NCI-H2107 (cell line): Measurements from ENCODE around the gene U2AF1.
"Not testable (repeated sequence)": the region's sequence is repeated elsewhere in the genome, so short reads cannot be mapped to it uniquely, and the experiment has no call there.

Experiments used
- DNase-seq: peaks from one replicate; lab custom pipeline; 2025; lab: John Stamatoyannopoulos, UW

Gene U2AF1

DNA sequence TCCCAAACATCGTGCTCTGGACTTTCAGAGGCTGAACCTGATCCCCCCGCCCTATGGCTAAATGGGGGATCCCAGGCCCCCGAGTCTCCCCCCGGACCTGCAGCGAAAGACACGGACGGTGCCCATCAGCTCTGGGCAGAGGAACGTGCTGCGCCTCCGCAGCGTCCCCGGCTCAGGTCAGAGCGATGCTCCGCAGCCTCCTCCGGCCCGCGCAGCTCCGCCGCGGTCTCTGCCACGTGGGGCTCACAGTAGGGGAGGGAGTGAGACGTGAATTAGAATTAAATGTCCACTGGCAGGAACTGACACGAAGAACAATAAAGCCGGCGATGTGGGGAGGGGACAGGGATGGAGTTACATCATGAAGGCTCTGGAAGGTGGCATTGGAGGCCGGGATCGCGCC lies 30.7 kb downstream of the U2AF1 start:
- not testable (repeated sequence) for DNase-seq

DNA sequence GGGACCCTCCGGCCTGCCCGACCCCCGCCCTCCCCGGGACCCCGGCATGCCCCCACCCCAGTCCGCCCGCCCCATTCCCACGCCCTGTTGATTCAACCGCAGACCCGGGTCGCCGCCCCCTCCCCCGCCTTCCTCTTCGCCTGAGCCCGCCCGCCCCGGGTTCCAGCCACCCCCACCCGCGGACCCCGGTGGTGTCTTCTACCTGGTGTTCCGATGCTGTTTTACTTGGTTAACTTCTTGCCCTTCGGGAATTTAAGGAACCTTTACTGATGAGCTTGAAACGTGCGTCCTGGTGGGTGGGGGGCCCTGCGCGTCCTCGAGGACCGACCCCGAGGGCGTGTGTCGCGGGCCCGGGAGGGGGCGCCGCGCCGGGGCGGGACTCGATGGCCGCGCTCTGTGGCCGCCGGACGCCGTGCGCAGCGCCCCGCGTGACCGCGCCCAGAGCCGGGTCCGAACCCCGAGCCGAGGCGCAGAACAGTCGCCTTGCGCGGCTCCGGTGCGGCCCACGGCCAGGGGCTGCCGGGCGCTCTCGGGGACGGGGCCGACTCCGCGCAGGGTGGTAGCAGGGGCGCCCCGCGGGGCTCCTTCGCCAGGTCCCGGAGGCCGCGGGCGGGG lies 31.2 kb downstream of the U2AF1 start:
- DNase-seq, result not testable (repeated sequence)

DNA sequence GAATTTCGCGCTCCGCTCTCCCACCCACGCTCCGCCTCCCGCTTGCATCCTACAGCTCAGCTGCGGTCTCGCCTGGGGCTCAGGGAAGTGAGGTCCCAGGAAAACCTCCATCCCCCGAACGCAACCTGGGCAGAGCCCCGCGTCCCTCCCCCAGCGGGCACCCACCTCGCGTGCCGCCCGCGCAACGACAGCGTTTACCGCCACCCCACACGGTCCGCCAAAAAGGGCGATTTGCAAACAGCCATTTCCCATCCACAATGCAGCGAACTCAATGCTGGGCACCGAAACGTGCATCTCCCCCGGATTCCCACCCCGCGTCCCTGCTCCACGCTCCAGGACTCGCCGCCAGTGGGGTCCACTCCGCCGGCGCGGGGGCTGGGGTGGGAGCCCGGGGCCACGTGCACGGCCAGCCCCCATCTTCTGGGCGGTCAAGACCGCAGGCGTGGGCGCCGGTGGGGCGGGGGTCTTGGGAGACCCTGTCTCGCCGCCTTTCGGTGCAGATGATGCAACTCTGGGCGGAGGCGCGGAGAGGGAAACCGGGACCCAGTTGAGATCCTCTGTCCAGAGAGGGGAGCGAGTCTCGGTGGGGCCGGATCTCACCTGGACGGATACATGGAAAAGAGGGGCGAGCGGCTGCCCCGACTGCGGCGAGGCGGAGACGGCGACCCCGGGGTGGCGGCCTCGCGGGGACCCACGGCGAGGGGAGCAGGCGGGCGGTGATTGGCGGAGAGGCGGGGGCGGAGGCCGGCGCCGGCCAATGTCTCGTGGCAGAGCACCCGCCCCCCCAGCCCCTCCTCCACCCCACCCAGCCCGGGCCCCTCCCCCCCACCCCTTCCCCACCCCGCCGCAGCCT lies 32.0 kb downstream of the U2AF1 start, which contains the start of gene CBS:
TSS of gene CBS (minus strand) at position 666 of the 853 bp plus-strand sequence. CDS start 3,642 bp downstream, outside the sequence.
- DNase-seq, result not testable (repeated sequence)

DNA sequence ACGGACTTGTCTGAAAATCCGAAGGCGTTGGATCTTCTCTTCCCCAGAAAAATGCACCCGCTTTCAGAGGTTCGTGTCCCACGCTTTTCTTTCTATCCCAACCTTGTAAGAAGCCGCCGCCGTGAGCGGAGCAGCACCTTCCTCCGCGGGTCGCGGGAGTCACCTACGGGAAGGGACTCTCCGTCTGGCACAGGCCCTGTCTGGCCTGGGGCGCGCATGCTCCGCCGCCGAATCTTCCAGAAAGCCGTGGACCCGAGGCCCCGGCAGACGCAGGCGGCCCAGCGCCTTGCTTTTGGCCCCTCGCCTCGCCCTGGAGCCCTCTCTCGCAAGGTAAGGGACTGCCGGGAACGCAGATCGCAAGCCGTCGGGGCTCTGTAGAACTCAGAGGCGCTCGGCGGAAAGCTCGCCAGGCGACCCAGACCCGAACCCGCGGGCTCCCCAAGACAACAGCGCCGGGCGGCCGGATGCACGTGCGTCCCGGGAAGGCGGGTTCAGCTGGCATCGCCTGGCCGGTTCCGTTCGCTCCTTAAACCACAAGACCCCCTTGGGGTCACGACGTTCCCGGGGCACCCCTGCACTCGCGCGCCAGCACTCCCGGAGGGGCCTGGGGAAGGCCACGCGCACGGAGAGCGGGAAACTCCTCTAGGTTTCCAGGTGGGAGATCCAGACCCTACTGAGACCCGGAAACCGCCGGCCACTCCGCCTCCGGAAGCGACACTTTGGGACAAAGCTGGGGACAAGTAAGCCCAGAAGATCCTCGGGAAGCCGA lies 32.8 kb downstream of the U2AF1 start:
- not testable (repeated sequence) for DNase-seq

DNA sequence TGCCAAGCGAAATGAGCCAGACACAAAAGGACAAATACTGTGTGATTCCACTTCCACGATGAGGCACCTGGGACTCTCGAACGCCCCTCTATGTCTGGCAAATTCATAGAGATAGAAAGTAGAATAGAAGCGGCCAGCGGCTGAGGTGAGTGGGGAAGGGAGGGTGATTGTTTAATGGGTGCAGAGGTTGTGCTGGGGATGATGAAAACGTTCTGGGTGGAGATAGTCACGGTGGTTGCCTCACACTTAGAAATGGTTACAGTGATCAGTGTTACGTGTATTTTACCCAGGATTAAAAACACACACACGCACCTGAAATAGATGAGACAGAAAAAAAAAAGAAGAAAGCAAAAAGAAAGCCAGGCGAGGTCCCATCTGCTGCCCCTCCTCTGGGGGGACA lies 34.6 kb downstream of the U2AF1 start:
- not testable (repeated sequence) for DNase-seq

DNA sequence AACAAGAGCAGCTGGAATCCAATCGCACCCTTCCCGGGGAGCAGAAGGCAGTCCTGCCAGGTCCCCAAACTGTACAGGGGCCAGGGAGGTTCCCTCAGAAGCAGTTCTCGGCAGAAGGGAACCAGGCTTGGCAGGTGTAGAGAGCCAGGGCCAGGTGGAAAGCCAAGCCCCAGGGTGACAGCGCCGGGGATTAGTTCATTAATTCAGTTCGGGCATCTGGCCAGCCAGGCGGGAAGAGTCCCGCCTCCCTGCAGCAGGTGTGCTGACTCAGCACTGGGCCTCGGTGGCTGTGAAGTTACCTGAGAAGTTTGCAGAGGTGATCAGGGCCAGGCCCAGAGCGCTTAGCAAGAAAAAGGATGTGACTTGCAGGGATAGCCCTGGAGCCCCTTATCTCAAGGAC lies 37.7 kb downstream of the U2AF1 start:
- not testable (repeated sequence) for DNase-seq

DNA sequence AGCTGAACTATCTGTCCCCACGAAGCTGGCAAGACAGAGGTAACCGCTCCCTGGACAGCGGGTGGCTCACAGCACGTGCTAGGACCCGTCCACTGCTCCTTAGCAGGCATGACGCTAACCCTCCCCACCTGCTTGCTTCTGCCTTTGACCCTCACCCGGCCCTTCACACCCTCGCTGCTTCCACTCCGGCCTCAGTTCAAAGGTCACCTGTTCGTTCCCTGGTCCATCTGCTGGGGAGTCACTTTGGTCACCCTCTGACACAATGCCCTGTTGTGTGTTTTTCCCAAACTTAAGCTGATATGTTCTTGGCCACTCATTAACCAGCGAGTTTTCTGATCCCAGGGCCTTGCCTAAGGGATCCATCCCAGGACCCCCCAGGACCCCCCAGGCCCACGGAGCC lies 39.3 kb downstream of the U2AF1 start:
- DNase-seq, result not testable (repeated sequence)

DNA sequence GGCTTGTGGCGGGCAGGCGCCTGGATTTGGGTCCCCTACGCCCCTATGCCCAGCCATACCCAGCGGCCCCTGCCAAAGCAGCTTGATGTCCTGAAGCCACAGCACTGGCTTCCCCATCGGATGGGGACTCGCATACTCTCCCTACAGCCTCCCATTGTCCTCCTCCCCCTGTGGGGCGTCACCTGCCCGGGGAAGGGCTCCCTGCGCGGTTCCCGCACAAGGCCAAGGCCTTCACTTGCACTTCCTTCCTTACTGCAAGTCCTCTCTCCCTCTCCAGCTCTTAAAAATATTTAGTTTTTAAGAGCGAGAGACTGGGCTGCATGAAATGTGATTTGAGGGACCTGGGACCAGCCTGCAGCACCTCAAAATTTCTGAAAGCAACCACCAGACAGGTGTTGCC lies 40.7 kb downstream of the U2AF1 start:
- not testable (repeated sequence) for DNase-seq

DNA sequence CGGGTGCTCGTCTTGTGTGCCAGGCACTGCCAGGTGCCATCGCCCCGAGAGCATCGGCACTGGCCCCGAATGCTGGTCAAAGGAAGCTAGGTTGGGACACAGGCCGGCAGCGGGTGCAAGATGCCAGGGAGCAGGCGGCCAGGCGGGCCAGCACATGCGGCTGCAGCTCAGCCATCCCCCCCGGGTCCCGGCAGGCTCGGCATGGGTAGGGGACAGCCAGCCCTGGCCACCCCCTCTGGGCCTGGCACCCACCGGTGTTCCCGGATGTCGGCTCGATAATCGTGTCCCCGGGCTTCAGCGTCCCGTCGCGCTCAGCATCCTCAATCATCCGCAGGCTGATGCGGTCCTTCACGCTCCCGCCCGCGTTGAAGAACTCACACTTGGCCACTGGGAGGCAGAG lies 41.4 kb downstream of the U2AF1 start:
- DNase-seq, result not testable (repeated sequence)

DNA sequence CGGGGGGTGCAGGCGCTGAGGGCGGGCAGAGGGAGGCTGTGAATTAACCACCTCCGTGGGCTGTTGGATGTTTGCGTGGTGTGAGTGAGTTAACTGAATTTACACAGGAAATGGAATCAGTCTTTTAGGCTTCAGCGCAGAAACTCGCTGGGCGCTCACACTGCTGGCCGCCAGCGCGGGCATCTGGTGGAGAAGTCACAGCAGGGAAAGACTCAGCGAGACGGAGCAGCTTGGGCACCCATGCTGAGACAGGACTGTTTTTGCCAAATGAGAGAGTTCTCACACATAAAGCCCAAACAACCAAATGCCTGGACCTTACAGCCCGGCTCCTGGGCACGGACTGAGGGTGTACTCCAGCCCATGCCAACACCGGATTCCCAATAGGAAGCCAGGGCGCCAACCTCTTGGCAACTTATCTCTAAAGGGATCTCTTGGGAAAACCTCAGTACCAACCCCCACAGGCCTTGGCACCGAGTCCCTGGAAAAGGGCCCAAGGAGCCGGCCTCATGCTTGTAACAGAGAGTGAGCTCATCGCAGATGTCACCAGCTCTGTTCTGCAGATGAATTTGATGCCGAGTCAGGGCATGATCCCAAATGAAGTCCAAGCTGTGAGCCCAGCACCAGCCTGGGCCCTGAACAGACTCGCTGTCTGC lies 43.0 kb downstream of the U2AF1 start:
- not testable (repeated sequence) for DNase-seq

DNA sequence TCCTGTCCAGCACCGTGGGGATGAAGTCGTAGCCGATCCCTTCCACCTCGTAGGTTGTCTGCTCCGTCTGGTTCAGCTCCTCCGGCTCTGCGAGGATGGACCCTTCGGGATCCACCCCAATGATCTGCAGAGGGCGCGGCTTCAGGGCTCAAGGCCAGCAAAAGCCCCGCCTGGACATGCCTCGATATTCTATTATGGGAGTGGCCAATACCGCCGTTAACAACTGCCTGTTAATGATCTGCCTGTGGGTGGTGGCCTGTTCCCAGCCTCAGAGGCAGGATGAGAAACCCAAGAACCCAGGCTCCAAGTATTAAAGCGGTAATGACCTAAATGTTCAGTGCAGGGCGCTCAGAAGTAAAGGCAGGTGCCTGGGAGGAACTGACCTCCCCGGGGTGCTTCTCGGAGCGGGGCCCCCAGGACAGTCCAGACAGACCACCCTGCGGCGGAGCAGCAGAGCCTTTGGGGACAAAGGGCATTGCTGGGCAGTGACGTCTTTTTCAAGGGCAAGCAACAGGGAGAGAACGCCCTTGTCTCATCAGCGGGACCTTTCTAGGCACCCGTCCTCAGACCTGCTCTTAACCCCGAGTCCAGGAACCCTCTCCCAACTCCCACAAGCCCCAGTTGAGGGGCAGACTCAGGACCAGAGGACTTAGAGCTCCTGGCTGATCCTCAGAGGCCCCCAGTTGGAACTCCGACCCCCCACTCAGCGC lies 44.3 kb downstream of the U2AF1 start:
- not testable (repeated sequence) for DNase-seq

DNA sequence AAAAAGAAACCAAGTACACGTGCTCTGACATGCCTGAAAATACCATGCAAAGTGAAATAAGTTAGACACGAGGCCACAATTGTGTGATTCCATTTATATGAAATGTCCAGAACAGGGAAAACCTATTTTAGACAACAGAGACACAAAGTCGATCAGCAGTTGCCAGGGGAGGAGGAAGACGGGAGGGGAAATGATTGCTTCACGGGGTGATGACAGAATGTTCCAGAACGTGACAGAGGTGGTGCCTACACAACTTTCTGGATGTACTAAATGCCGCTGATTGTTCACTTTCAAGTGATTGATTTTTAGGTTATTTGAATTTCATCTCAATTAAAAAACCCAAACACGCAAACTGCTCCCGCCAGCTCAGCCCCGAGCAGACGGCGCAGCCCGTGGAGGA lies 54.3 kb downstream of the U2AF1 start:
- not testable (repeated sequence) for DNase-seq

DNA sequence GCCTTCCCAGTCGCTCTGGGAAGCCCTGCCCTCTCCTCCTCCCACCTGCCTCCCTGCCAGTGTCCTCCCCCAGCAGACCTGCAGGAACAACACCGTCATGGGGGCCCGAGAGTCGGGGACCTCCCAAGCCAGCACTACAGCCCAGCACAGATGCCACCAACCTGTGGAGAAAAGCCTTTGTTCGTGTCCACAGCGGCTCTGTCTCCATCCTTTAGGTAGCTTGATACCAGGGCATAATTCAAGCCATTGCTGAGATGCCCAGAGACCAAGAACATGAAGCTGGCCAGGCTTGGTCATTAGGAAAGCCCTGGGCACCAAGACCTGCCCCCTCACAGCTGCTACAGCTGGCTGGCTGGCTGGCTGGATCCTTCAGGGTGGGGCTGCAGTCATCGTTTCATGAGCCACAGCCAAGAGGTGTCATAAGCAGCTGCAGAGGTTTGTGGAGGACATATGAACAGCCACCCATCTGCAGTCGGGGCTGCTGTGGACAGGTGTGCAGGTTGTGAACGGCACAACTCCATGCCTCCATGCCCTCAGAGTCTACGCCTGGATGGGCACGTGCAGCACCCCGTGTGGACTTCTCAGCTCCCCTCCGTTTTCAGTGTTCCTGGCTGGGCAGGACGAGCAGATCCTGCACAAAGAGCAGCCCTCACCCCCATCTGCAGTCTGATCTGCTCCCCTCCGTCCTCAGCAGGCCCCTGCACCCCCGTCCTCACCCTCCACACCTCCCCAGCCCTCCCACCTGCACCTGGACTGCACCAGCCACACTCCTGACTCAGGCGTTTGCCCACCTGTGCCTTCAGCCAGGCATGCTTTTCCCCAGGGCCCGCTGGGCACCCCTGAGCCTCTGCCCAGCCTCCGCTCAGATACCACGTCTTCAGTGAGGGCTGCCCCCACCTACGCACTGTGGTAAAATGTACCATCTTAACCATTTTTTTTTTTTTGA lies 61.2 kb downstream of the U2AF1 start:
- DNase-seq, result not testable (repeated sequence)

DNA sequence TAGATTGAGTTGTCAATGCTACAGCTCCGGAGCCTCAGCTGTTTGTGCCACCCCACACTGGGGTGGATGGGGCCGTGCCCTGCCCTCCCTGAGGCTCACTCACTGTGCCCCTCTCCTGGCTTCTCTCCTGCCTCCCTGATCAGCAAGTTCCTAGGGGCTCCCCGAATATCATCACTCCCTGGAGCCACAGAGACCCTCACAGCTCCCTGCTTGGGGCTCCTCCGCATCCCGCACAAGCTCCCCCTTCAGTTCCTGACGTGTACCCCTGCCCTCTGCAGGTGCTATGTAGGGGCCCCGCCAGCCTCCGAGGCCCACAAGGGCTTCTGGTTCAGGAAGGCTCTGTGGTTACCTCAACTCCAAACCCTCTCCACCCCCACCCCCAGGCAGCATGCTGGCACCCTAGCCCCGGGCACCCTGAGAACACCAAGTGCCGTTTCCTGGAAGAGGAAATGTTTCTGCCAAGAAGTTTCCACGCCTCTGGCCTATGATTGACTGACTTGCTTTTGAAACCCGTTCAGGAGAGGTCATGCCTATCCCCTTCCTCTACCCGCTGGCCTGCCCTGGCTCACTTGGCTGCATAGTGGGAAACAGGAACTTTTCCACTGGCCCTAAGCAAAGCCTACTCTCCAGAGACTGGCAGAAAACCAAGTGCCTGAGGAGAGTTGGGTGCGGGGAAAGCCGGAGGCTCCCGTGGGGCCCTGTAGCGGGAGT lies 62.0 kb downstream of the U2AF1 start:
- not testable (repeated sequence) for DNase-seq

DNA sequence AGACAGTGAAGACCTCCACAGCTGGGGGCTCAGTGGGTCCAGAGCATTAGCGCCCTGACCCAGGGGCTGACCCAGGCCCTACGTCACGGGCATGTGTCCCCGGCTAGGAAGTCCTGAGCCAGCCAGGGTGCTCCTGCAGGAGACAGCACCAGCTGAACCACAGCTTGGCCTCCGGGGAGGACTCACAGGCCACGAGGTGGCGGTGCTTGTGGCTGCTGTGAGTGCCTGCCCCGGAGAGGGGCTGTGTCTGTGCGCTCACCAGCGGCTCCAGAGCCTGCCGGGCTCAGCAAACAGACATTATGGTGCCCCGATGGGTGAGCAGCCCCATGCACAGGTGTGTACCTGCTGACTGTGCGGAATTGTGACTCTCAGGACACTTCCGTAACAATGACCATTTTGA lies 62.8 kb downstream of the U2AF1 start:
- DNase-seq, result not testable (repeated sequence)

DNA sequence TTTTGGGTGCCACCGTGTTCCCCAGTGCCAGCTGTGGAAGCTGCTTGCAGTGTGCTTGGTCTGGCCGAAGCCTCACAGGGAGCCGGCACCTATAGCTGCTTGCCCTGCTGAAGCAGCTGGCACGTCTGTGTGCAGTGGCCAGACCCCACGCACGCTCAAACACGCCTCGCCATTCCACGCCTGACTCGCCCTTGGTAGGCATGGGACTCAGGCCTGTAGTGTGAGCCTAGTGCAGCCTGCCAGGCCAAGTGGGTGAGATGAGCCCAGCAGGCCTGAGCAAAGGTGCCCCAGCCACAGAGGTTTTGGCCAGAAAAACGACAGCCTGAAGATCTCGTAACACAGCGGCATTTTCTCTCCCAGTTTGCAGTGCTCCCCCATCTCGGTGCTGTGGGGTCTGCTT lies 64.1 kb downstream of the U2AF1 start:
- not testable (repeated sequence) for DNase-seq
